Measurements from ENCODE around the gene ABHD17A.

GRCh38 chr19:1920644-1921043, 35.3 kb upstream of the ABHD17A start:
- TF ChIP-seq CTCF (optimal IDR thresholded peaks at IDR 0.05 in 1 of 3, IDR thresholded peaks at IDR 0.05 in 1 of 3, conservative IDR thresholded peaks at IDR 0.05 in 1 of 3; ENCODE audit: extremely low read depth in 1 of 3, insufficient read depth in 2 of 3, low read length in 3 of 3) (no peak), EZH2 (IDR thresholded peaks at IDR 0.05; ENCODE audit: low read length) (no peak)
